Osteoblast (primary cell): Measurements from ENCODE around the gene APAF1. TPM values are rescaled to one million over a fixed set of nuclear protein-coding genes. Genes with fewer than 3 reads are reported as not detected.
A peak's percentile ranks its signal among the peaks of the same experiment; 100 is the strongest.

Experiments used
- DNase-seq: peaks from one replicate; pipeline ENCODE4 v3.0.0; 2011; ENCODE audit warnings: low spot score, mixed read lengths; ENCODE audit not compliant: insufficient read length; ENCODE audit errors: missing footprints
- H2AFZ ChIP-seq: 2 replicates; pipeline ENCODE4 v1.6.0; 2011; ENCODE audit warnings: mild to moderate bottlenecking, low read length
- H3K27ac ChIP-seq: 2 replicates; pipeline ENCODE4 v1.5.1; 2011; ENCODE audit warnings: mild to moderate bottlenecking, low read depth, low read length, moderate library complexity
- H3K27me3 ChIP-seq: 2 replicates; pipeline ENCODE4 v1.6.0; 2012; ENCODE audit warnings: mild to moderate bottlenecking, control low read depth, inconsistent platforms, low read length, moderate library complexity; ENCODE audit not compliant: insufficient read depth
- H3K36me3 ChIP-seq: 2 replicates; pipeline ENCODE4 v1.5.1; 2011; ENCODE audit warnings: mild to moderate bottlenecking, low read length, control low read depth, moderate library complexity; ENCODE audit not compliant: insufficient read depth
- H3K4me1 ChIP-seq: 2 replicates; pipeline ENCODE4 v1.5.1; 2011; ENCODE audit warnings: mild to moderate bottlenecking, low read length, control low read depth, moderate library complexity; ENCODE audit not compliant: insufficient read depth
- H3K4me2 ChIP-seq: 2 replicates; pipeline ENCODE4 v1.6.0; 2011; ENCODE audit warnings: mild to moderate bottlenecking, low read length; ENCODE audit not compliant: insufficient read depth
- H3K4me3 ChIP-seq: fragments of 200-600 bp; sonication (generic); 3 replicates; pipeline ENCODE4 v1.5.1; 2012; ENCODE audit warnings: mild to moderate bottlenecking, low read length, inconsistent platforms; ENCODE audit not compliant: insufficient read depth
- H3K79me2 ChIP-seq: 2 replicates; pipeline ENCODE4 v1.6.0; 2012; ENCODE audit warnings: mild to moderate bottlenecking, low read length, control low read depth, inconsistent platforms; ENCODE audit not compliant: insufficient read depth
- H3K9me3 ChIP-seq: 2 replicates; pipeline ENCODE4 v1.5.1; 2011; ENCODE audit warnings: low read depth, low read length, control low read depth
- H4K20me1 ChIP-seq: 2 replicates; pipeline ENCODE4 v1.6.0; 2012; ENCODE audit warnings: mild to moderate bottlenecking, low read length, control low read depth; ENCODE audit not compliant: insufficient read depth
- total RNA-seq: library from RNA; depleted of rRNA; stranded (reverse); fragments of >200 nt; gene quantifications from 2 replicates; pipeline ENCODE4 v1.2.3, GENCODE V29; 2012
- TF ChIP-seq, protein P1 (sequence below): IDR thresholded peaks from 2 replicates; pipeline ENCODE4 v1.5.1; 2011; ENCODE audit warnings: mild to moderate bottlenecking, low read depth, low read length, moderate library complexity; ENCODE audit errors: extremely low read depth

APAF1 gene
- total RNA-seq, 1 donor = 15.2 TPM

DNA sequence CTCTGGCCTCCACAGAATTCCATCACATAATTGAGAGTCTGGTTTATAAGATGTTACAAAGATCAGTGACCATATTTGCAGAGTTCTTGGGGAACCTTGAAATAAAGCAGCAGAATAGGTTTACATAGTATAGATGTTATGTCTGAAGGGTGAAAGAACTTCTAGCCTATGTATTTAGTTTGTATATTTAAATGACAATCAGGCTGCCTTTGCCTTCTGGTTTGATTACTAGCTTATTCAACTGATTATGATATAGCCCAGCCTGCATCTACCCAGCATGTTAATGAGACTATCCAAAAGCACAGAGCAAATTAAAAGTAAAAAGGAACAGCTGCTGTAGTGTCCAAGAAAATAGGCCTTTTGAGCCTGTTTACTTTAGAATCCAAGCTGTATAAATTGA lies 85.3 kb downstream of the APAF1 start:
- Histone ChIP-seq H3K4me3 (no peak overlapping the region), H3K27me3 (no peaks in the 10 kb centered on the region), H2AFZ (no peak overlapping the region), H3K79me2 (no peaks in the 10 kb centered on the region), H4K20me1 (no peaks in the 10 kb centered on the region), H3K9me3 (no peaks in the 10 kb centered on the region), H3K4me2 (no peak overlapping the region), H3K36me3 (peaks cover 45% of the 10 kb centered on the region), H3K4me1 (peaks cover 16% of the 10 kb centered on the region), H3K27ac (no peak overlapping the region)
- TF ChIP-seq, protein P1, sequence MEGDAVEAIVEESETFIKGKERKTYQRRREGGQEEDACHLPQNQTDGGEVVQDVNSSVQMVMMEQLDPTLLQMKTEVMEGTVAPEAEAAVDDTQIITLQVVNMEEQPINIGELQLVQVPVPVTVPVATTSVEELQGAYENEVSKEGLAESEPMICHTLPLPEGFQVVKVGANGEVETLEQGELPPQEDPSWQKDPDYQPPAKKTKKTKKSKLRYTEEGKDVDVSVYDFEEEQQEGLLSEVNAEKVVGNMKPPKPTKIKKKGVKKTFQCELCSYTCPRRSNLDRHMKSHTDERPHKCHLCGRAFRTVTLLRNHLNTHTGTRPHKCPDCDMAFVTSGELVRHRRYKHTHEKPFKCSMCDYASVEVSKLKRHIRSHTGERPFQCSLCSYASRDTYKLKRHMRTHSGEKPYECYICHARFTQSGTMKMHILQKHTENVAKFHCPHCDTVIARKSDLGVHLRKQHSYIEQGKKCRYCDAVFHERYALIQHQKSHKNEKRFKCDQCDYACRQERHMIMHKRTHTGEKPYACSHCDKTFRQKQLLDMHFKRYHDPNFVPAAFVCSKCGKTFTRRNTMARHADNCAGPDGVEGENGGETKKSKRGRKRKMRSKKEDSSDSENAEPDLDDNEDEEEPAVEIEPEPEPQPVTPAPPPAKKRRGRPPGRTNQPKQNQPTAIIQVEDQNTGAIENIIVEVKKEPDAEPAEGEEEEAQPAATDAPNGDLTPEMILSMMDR = no peak
- DNase-seq = no peak

GRCh38 chr12:98733667-98734350 lies 88.7 kb downstream of the APAF1 start:
- H3K27ac ChIP-seq = no peak overlapping the region
- TF ChIP-seq, protein P1 = no peak
- no peak overlapping the region for H3K4me2 ChIP-seq
- H2AFZ ChIP-seq = no peak overlapping the region
- H3K4me3 ChIP-seq = no peak overlapping the region
- no peaks in the 10 kb centered on the region for H4K20me1 ChIP-seq
- no peaks in the 10 kb centered on the region for H3K9me3 ChIP-seq
- H3K4me1 ChIP-seq = peaks cover 11% of the 10 kb centered on the region
- no peaks in the 10 kb centered on the region for H3K27me3 ChIP-seq
- H3K36me3 ChIP-seq = peaks cover 26% of the 10 kb centered on the region
- DNase-seq = peak; percentile 55
- no peaks in the 10 kb centered on the region for H3K79me2 ChIP-seq

DNA sequence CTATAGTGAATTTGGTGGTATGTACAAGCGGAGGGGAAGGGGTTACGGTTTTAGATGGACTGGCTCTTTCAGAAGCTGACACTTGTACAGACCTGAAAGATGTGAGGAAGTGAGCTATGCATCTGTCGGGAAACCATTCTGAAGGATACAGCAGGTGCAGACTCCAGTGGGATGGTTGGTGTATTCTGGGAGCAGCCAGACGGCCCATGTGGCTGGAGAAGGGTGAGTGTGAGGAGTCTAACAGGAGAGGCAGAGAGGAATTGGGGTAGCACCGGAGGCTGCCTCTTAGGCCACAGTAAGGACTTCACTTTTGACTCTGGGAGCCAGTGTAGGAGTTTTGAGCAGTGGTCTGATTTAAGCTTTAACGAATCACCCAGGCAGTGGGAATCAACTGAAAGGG lies 90.7 kb downstream of the APAF1 start:
- Histone ChIP-seq H3K79me2 (no peaks in the 10 kb centered on the region), H3K36me3 (peaks cover 16% of the 10 kb centered on the region), H3K4me1 (peaks cover 11% of the 10 kb centered on the region), H2AFZ (no peak overlapping the region), H3K27ac (no peak overlapping the region), H4K20me1 (no peaks in the 10 kb centered on the region), H3K9me3 (no peaks in the 10 kb centered on the region), H3K27me3 (no peaks in the 10 kb centered on the region), H3K4me2 (no peak overlapping the region), H3K4me3 (no peak overlapping the region)
- TF ChIP-seq, protein P1 = no peak
- no peak for DNase-seq

DNA sequence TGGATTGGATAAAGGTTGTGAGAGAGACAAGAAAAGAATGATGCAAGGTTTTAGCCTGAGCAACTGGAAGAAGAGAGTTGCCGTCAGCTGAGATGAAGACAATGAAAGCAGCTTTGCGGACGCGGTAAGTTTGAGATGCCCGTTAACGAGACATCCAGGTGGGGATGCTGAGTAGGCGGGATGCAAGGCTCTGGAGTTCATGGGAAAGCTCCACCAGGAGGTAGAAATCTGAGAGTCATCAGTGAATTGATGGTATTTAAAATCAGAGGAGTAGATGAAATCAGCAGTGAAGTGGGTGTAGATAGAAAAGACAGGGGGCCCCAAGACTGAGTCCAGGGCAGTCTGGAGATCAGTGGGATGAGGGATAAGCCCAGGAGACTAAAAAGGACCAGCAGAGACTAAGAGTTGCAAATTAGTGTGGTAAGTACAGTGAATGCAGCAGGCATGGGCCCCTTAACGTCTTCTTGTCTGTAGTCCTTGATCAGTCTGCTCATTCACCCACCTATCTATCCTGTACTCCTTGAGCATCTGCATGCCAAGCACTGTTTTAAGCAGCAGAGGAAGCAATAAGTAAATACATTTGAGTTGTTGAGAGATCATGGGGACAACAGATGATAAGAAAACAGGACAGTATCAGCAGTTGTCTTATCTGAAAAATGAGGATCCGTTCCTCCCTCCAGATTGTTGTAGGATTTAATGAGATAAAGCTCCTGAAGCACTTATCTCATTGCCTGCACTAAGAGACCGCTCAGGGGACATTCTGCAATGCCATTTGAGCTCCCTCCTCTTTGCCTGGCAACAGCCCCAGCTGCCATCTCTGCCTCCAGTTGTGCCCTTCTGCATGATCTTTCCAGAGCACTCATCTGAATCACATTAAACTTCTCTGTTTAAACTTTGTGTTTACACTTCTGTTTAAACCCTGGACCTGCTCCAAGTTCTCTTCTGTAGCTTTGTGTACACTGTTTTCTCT lies 91.5 kb downstream of the APAF1 start:
- no peaks in the 10 kb centered on the region for H4K20me1 ChIP-seq
- TF ChIP-seq, protein P1 = no peak
- no peak overlapping the region for H3K4me2 ChIP-seq

More for the DNA sequence above, 91.5 kb downstream of the APAF1 start:
- H3K36me3 ChIP-seq = peaks cover 11% of the 10 kb centered on the region
- H2AFZ ChIP-seq = no peak overlapping the region
- no peaks in the 10 kb centered on the region for H3K27me3 ChIP-seq
- DNase-seq = peak; percentile 66
- H3K4me3 ChIP-seq = no peak overlapping the region
- H3K9me3 ChIP-seq = no peaks in the 10 kb centered on the region
- no peaks in the 10 kb centered on the region for H3K79me2 ChIP-seq
- H3K4me1 ChIP-seq = peaks cover 11% of the 10 kb centered on the region
- H3K27ac ChIP-seq = no peak overlapping the region
